Superior temporal gyrus (tissue), 1 donor: ENCODE data around the gene RTP5.
"Not testable (repeated sequence)": the region's sequence is repeated elsewhere in the genome, so short reads cannot be mapped to it uniquely, and the experiment has no call there.

Source experiments
- DNase-seq: peaks from one replicate; pipeline ENCODE4 v3.0.0-alpha.2; 2016; ENCODE audit errors: extremely low spot score

RTP5 gene

DNA sequence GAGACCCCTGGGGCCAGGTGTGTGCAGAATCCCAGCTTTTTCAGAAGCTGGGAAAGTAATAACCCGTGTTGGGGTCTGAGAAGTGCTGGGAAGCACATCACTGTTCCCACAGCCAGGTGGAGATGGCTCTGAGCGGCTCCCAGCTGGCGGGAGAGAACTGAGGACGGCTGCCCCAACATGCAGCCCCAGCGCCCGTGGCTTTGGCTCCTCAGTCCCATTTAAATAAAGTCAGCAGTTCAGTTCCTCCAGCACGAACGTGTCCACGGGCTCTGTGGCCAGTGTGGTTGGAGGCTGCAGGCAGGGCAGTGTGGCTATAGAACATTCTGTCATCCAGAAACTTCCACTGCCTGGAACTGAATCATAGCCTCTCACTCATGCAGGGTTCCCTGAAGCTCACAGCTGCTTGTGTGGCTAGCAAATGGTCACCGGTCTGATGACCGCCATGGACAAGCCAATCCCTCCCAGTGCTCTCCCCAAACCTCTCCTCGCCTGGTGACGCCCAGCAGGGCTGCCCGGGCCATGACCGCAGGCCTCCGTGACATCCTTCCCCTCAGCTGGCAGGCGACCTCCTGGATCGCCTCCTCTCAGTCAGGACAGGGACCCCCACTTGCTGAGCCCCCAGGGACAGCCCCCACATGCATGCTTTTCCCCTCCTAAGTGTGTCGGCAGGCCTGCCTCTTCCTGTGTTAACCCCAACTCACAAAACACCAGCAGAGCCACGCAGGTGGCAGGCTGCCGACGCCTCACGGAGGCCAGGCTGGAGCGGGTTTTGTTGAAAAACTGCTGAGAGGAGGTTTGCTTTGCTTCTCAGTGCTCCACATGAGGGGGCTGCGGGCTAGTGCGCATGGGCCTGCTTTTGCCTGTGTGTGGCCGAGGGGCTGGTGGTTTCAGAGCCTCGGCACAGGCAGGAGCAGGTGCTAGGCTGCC, 1.3 kb downstream of the RTP5 start:
- no peak for DNase-seq

DNA sequence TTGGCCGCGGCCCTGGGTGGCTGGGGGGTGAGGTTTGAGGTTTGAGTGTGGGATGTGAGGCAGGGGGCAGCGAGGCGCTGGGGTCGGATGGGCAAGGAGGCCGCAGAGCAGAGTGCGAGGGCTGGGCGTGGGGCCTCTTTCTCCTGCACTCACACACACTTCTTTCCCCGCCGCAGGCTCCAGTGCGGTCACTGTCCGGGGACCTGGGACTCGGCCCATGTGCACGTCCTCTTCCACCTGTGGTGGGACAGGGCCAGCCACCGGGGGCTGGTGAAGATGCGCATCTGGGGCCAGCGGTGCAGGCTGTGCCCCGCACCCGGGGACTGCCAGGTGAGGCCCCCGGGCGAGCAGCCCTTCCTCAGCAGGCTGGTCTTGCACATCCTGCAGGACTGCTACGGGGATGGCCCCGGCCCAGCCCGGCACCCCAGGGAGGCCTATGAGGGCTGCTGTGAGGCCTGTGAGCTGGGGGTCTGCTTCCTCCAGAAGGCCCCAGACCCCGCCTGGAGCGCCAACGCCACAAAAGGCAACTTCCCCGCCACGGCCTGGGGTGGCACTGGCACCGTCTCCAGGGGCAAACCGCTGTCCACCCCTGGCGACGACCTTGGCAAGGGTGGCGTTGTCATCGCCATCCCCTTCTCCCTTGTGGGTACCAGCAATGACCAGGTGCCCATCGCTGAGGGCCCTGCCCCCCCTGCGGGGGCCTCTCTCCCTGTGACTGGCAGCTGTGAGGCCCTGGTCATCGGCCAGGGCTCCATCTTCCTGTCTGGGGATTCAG, 2.2 kb downstream of the RTP5 start:
- DNase-seq: no peak

DNA sequence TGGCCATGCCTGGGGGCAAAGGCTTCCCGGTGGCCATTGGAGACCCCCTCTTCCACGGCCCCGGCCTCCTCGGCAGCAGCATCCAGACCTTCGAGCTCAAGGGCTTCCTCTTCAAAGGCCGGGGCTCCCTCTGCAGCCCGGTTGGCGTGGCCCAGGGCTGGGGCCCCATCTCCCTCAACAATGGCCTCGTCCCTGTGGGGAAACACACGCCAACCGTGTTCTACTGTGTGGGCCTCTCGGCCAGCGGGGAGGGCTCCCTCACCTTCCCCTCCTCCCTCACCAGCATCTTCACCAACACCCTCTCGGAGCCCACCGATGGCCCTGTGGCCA, 2.7 kb downstream of the RTP5 start:
- no peak for DNase-seq

GRCh38 chr2:241873081-241873802, 3.7 kb downstream of the RTP5 start:
- DNase-seq: no peak

DNA sequence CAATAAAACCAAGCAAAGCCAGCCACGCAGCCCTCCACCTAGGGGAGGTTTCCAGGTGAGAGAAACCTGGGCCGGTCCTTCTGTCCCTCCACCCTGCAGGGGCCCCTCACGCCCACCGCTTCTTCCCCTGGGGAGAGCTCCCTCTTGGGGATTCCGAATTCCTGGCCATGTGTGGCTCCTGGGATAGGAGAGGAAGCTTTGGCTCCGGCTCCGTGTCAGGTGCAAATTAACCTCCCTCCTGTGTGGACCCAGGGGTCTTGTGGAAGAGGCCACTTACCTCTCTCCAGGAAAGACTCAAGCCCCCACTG, 4.2 kb downstream of the RTP5 start:
- DNase-seq: no peak

DNA sequence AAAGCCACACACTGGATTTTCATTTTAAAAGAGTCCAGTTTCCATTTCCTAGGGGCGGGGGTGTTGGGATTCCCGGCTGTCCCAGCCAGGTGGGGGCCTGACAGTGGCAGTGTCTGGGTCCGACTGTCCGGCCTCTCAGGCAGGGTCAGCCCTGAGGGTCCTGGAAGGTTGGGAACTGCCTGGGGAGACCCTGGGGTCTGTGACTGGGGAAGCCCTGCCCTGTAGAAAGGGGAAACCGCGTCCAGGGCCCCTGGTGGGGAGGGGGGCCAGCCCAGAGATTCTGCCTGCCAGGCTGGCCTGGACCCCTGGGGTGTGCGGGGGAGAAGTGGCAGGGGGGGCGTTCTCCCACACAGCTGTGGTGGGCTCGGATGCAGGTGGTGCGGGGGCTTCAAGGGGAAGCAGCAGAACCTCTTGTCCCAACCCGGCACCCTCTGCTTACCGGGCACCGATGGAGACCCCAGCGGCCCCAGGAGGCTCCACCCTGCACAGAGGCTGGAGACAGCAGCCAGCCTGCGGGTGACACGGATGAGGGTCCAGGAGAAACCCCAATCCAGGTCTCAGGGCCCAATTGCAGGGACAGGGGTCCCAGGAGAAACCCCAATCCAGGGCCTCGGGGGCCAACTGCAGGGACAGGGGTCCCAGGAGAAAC, 4.9 kb downstream of the RTP5 start:
- DNase-seq: no peak

DNA sequence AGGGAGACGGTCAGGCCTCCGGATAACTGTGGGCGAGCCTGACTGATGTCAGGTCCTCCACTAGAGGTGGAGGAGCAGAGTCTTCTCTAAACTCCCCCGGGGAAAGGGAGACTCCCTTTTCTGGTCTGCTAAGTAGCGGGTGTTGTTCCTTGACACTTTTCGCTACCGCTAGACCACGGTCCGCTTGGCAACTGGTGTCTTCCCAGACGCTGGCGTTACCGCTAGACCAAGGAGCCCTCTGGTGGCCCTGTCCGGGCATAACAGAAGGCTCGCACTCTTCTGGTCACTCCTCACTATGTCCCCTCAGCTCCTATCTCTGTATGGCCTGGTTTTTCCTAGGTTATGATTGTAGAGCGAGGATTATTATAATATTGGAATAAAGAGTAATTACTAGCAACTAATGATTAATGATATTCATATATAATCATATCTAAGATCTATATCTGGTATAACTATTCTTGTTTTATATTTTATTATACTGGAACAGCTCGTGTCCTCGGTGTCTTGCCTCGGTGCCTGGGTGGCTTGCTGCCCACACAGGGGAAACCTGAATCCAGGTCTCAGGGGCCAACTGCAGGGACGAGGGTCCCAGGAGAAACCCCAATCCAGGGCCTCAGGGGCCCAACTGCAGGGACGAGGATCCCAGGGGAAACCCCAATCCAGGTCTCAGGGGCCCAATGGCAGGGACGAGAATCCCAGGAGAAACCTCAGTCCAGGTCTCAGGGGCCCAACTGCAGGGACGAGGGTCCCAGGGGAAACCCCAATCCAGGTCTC, 6.4 kb downstream of the RTP5 start:
- DNase-seq: not testable (repeated sequence)

DNA sequence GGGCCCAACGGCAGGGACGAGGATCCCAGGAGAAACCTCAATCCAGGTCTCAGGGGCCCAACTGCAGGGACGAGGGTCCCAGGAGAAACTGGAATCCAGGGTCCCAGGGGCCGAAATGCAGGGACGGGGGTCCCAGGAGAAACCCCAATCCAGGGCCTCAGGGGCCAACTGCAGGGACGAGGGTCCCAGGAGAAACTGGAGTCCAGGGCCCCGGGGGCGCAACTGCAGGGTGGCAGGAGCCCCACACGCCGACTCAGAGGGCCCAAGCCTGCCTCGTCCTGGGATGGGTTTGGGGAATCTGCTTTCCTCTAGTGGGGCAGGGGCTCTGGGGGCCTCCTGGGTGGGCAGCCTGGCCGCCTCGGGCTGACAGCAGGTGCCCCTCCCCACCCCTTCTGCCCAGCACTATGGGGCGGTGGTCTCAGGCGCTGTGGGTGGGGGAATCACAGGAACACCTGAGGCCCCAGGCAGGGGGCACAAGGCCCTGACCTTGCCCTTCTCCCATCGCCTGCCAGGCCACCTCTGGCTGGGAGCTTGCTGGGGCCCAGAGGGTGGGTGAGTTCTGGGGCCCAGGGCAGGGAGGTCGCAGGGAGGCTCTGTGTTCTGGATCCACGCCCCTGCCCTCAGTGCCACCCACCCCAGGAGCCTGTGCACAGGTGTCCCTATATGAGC, 7.1 kb downstream of the RTP5 start:
- DNase-seq: no peak

GRCh38 chr2:241877197-241877685, 7.7 kb downstream of the RTP5 start:
- no peak for DNase-seq

GRCh38 chr2:241877989-241878970, 8.8 kb downstream of the RTP5 start:
- DNase-seq: peak; percentile 82

DNA sequence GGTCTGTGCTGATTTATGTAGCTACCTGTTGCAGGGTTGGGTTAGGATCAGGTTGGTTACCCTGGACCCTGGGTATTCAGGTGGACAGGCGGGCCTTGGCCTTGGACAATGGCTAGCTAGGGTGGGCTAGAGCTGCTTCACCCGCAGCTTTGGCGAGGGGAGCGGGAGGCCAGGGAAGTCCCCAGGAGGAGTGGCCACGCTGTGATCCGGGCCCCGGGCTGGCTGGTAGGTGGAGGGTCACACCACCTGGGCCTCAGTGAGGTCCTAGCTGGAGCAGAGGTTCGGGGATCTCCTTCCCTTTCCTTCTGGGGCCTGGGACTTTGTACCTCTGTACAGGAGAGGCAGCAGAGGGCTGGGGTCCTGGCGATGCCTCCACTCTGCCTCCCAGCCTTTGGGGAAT, 9.8 kb downstream of the RTP5 start:
- DNase-seq: no peak

DNA sequence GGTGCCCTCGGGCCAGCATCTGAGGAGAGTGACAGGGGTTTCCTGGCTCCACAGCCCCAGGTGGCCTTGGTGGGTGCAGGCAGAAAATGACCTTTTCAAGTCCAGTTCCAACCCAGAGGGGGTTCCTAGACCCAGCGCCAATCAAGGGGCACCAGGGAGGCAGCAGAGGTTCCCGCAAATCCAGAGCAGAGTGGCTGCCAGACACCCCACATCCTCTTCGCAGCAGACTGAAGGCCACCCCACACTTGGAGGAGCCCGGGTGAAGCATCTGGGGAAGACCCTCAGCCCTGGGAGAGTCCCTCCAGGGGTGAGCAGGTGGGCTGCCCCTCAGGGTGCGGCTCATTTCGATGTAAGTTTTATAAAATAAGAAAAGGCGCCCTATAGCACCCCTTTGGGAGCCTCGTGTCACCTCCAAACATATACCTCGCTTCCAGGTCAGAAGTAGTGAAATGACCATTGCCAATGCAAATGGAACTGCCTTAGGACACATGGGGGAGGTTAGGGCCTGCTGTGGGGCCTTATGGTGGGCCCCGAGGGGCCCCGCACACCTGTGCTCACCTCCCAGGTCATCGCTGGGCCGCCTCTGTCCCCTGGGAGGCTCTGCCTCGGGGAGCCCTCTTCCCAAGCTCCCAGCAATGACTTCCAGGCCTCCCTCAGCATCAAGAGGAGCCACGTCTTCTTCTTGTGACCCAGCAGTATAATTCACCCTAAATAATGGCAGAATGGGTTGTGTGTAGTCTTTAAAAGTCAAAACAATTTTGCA, 11.0 kb downstream of the RTP5 start:
- DNase-seq: no peak

DNA sequence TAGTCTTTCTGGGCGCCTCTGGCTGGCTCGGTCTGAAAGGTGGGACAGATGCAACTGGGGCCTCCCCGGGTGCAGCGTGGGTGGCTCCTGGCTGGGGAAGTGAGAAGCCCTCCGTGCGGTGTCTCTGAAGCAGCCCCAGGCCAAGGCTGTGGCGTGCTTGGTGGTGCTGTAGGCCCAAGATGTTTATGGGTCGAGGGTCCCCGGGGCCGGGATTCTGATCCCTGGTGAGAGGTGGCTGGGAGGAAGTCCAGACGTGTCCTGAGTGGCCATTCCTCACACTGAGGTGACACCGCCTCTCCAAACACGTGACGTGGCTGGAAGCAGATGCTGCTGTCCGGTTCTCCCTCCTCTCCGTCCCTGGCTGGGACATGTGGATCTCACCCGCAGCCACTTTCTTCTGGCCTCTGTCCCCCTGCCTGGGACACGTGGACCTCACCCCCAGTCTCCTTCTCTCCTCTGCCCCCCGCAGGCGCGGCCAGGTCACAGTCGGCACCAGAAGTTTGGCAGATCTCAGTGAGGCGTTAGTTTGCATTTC, 12.6 kb downstream of the RTP5 start:
- no peak for DNase-seq

DNA sequence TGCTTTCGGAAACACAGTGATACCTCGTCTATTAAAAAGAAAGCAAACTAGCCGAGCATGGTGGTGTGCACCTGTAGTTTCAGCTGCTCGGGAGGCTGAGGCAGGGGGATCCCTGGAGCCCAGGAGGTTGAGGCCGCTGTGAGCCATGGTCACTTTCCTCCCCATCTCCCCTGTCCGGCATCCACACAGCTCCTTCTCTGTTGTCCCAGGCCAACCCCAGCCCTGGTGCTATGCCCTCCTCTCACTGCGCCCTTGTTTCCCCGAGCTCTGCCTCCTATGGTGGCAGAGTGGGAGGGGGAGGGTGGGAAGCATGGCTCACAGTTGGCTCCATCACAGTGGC, 15.4 kb downstream of the RTP5 start:
- DNase-seq: no peak

DNA sequence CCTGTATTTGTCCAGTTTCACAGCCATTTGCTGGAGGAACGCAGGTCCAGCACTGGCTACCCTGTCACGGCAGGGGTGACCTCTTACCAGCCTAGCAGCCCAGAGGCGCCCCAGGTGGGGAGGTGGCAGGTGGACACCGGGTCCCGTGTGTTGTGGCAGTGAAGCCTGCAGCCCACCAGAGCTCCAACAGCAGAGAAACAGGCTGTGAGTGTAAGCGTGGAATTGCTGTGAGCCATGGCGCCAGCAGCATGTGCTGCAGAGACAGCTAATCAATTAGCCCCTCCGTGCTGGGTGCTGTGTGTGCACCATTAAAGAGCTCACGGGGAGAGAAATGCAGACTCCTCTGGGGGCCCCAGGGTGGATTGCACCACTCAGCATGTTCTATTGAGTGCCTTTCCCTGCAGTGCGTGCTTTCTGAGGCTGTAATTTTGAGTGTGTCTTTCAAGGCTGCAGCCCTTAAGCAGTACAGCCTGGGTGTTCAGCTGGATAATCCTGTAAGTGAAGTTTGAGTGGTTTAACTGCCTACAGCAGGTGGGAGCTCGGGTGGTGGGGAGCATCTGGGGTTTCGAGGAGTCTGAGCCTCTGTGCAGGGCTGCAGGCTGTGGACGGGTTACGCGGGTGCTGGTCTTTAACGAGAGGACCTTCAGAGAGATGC, 15.9 kb downstream of the RTP5 start:
- DNase-seq: no peak

DNA sequence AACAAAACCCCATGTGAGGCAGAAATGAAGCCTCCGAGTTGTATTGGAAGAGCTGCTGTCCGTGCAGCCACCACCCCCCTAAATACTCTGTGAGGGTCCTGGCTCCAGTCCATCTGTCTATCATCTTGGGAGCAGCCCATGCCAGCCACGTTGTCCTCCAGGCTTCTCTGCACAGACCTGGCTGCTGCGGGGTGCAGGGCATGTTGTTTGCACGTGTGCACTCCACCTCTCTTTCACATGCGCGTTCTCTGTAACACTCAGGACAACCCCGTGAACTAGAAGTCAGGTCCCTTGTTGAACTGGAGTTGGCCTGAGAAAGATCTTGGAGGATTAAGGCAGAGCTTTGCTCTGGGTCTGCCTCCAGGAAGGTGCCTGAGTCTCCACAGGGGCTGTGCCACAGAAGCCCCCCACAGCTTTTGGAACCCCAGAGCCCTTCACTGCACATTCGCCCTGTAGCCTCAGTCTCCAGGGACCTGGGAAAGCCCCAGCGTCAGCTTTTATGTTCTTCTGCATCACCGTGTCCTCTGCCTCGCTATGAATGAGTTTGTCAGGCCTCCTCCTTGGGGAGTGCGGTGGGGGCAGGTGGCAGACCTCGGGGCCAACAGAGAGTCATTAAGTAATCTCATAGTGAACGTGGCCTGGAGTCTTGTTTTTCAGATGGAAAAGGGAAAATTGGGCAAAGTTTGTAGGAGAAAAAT, 16.6 kb downstream of the RTP5 start:
- no peak for DNase-seq

GRCh38 chr2:241886840-241887447, 17.4 kb downstream of the RTP5 start:
- no peak for DNase-seq
